CD4-positive, alpha-beta memory T cell (primary cell): ENCODE measurements around the gene SUPT5H. TPM values are rescaled to one million over a fixed set of nuclear protein-coding genes. Genes with fewer than 3 reads are reported as not detected.

ENCODE experiments used
- CTCF ChIA-PET: fragments of 350-600 bp; sonication (Branson Sonifier 250); formaldehyde crosslinking; loops from one replicate; lab custom pipeline; 2021; ENCODE audit warnings: inconsistent platforms; ENCODE audit not compliant: partially characterized antibody; lab: Charles Lee
- POLR2A ChIA-PET: fragments of 350-600 bp; sonication (Branson Sonifier 250); formaldehyde crosslinking; loops from one replicate; lab custom pipeline; 2021; ENCODE audit not compliant: partially characterized antibody; lab: Charles Lee
- DNase-seq, 5 donors: peaks; one replicate each; pipeline versions ENCODE4 v3.0.0 to v3.0.0-alpha.2; 2020 to 2022; ENCODE audit warnings: mixed read lengths in 1 of 5
- H3K27ac ChIP-seq: one replicate; pipeline ENCODE4 v1.7.0; 2013; ENCODE audit warnings: low read depth, low read length
- H3K27me3 ChIP-seq: 2 replicates; pipeline ENCODE4 v1.7.0; 2013; ENCODE audit warnings: mild to moderate bottlenecking, low read length, moderate library complexity; ENCODE audit not compliant: insufficient read depth
- H3K36me3 ChIP-seq: 2 replicates; pipeline ENCODE4 v1.7.0; 2013; ENCODE audit warnings: mild to moderate bottlenecking, low read length, moderate library complexity; ENCODE audit not compliant: insufficient read depth
- H3K4me1 ChIP-seq: 2 replicates; pipeline ENCODE4 v1.7.0; 2013; ENCODE audit warnings: mild to moderate bottlenecking, low read length, moderate library complexity; ENCODE audit not compliant: insufficient read depth
- H3K4me3 ChIP-seq, 2 donors: one replicate each; pipeline ENCODE4 v1.7.0; 2013; ENCODE audit warnings: low read length in 2 of 2, mild to moderate bottlenecking in 1 of 2
- H3K9me3 ChIP-seq, 2 donors: one replicate each; pipeline ENCODE4 v1.7.0; 2013; ENCODE audit warnings: low read length in 2 of 2, control low read depth in 1 of 2; ENCODE audit not compliant: control insufficient read depth in 1 of 2
- H3K27ac Mint-ChIP-seq, 7 donors: one replicate each; pipeline ENCODE4 v1.8.0; 2020 to 2021; ENCODE audit warnings: mixed read lengths in 7 of 7, mild to moderate bottlenecking in 6 of 7, inconsistent platforms in 3 of 7, moderate library complexity in 3 of 7
- H3K27me3 Mint-ChIP-seq, 2 donors: one replicate each; pipeline ENCODE4 v1.8.0; 2020 to 2021; ENCODE audit warnings: mixed read lengths in 2 of 2
- H3K36me3 Mint-ChIP-seq, 2 donors: one replicate each; pipeline ENCODE4 v1.8.0; 2020 to 2021; ENCODE audit warnings: mixed read lengths in 2 of 2, inconsistent platforms in 1 of 2, mild to moderate bottlenecking in 1 of 2
- H3K4me1 Mint-ChIP-seq, 4 donors: one replicate each; pipeline ENCODE4 v1.8.0; 2020 to 2021; ENCODE audit warnings: mixed read lengths in 4 of 4, mild to moderate bottlenecking in 1 of 4
- H3K4me3 Mint-ChIP-seq, 8 donors: one replicate each; pipeline ENCODE4 v1.8.0; 2020 to 2021; ENCODE audit warnings: mixed read lengths in 8 of 8, mild to moderate bottlenecking in 7 of 8, moderate library complexity in 6 of 8, inconsistent platforms in 3 of 8
- H3K9me3 Mint-ChIP-seq, 8 donors: one replicate each; pipeline ENCODE4 v1.8.0; 2020 to 2021; ENCODE audit warnings: mixed read lengths in 8 of 8, mild to moderate bottlenecking in 5 of 8, inconsistent platforms in 3 of 8, moderate library complexity in 1 of 8
- intact Hi-C: fragments of 100-400 bp; cut with micrococcal nuclease; formaldehyde crosslinking; loops from one replicate; pipeline ENCODE4 v1.15.1; 2023
- polyA plus RNA-seq, 2 donors: library from polyadenylated mRNA; unstranded; fragments of 300-500 nt; fragmentation: Illumina TruSeq; gene quantifications; one replicate each; pipeline ENCODE4 v1.2.3, GENCODE V29; 2021
- total RNA-seq, 2 experiments: library from RNA; stranded (reverse); gene quantifications; one replicate each; pipeline ENCODE4 v1.2.3, GENCODE V29; 2021

Gene SUPT5H
- total and polyA plus RNA-seq, 4 experiments from 2014 or later: 47.4 to 236 (median 173) TPM

- Histone ChIP-seq H3K27me3 (no peaks in the 10 kb centered on the region), H3K36me3 (peaks cover 9% of the 10 kb centered on the region), H3K4me3 (peak overlapping the region; percentile 38 to 83), H3K4me1 (peaks cover 17% of the 10 kb centered on the region), H3K27ac (peak overlapping the region; percentile 82), H3K9me3 (no peaks in the 10 kb centered on the region)
- Mint-ChIP-seq H3K27ac (peak overlapping the region; percentile 92 to 98 (median 96)), H3K9me3 (no peaks in the 10 kb centered on the region), H3K4me1 (peaks cover 15 to 41% (median 25%) of the 10 kb centered on the region in 4 donors), H3K27me3 (no peaks in the 10 kb centered on the region), H3K36me3 (peaks cover 10 to 31% of the 10 kb centered on the region in 2 donors), H3K4me3 (peak overlapping the region; percentile 90 to 96 (median 94))
- ChIA-PET POLR2A (interaction anchor here (0.6 to 1.2 kb wide), 13 partner anchors 9 to 71 kb away, joined by 3 to 18 read pairs (median 3); partner anchors contain the start of genes PLEKHG2, RPS16 and SUPT5H), CTCF (interaction anchor here (1.0 kb wide), 1 partner anchor 52 kb away, joined by 4 read pairs; the partner anchor contains the start of gene EID2B)
- intact Hi-C loops: loop anchor here (1.0 to 2.0 kb wide), 3 partner anchors 35 to 192 kb away; partner anchors contain the start of genes EID2B and SUPT5H
- no peak for DNase-seq
Measured at GRCh38 chr19:39479916-39480315, 34.5 kb downstream of the SUPT5H start.

- Histone ChIP-seq H3K27ac (peak within 1 kb of the TSS; percentile 82), H3K9me3 (no peaks in the 10 kb centered on the region), H3K4me1 (peaks cover 17% of the 10 kb centered on the region), H3K4me3 (peak within 1 kb of the TSS; percentile 83 to 93), H3K36me3 (peaks cover 12% of the 10 kb centered on the region), H3K27me3 (no peaks in the 10 kb centered on the region)
- DNase-seq: peak; percentile 93 to 96 (median 94)
- peak within 1 kb of the TSS; percentile 92 to 98 (median 96) for H3K27ac Mint-ChIP-seq
- POLR2A ChIA-PET: interaction anchor here (0.6 to 1.6 kb wide), 16 partner anchors 9 to 407 kb away, joined by 3 to 18 read pairs (median 3); partner anchors contain the start of genes EID2B, PLEKHG2, RPS16 and SUPT5H
- peak within 1 kb of the TSS; percentile 90 to 96 (median 94) for H3K4me3 Mint-ChIP-seq
- CTCF ChIA-PET: interaction anchor here (1.0 kb wide), 1 partner anchor 51 kb away, joined by 4 read pairs; the partner anchor contains the start of gene EID2B
- no peaks in the 10 kb centered on the region for H3K9me3 Mint-ChIP-seq
- intact Hi-C loops: loop anchor here (1.0 to 2.0 kb wide), 3 partner anchors 36 to 192 kb away; partner anchors contain the start of genes EID2B and SUPT5H
- H3K4me1 Mint-ChIP-seq: peaks cover 15 to 41% (median 25%) of the 10 kb centered on the region in 4 donors
- no peaks in the 10 kb centered on the region for H3K27me3 Mint-ChIP-seq
- H3K36me3 Mint-ChIP-seq: peaks cover 7 to 31% of the 10 kb centered on the region in 2 donors
Measured at GRCh38 chr19:39480337-39481228, 35.2 kb downstream of the SUPT5H start, which contains the start of gene TIMM50. TIMM50 (plus strand) TSS chr19:39480838; CDS start chr19:39480854, 16 bp downstream.

GRCh38 chr19:39481229-39481545, 35.8 kb downstream of the SUPT5H start:
- peaks cover 17% of the 10 kb centered on the region for H3K4me1 ChIP-seq
- H3K4me3 ChIP-seq: peak overlapping the region; percentile 83 to 93
- peak overlapping the region; percentile 92 to 98 (median 96) for H3K27ac Mint-ChIP-seq
- ChIA-PET CTCF (interaction anchor here (1.0 kb wide), 1 partner anchor 51 kb away, joined by 4 read pairs; the partner anchor contains the start of gene EID2B), POLR2A (interaction anchor here (0.7 to 1.6 kb wide), 10 partner anchors 13 to 407 kb away, joined by 3 to 18 read pairs (median 4); partner anchors contain the start of genes EID2B, PLEKHG2, RPS16 and SUPT5H)
- peaks cover 13% of the 10 kb centered on the region for H3K36me3 ChIP-seq
- peak overlapping the region; percentile 90 to 96 (median 93) for H3K4me3 Mint-ChIP-seq
- intact Hi-C loops: loop anchor here (2.0 kb wide), 1 partner anchor 36 kb away; the partner anchor contains the start of gene SUPT5H
- no peaks in the 10 kb centered on the region for H3K9me3 ChIP-seq
- H3K27me3 ChIP-seq: no peaks in the 10 kb centered on the region
- no peaks in the 10 kb centered on the region for H3K27me3 Mint-ChIP-seq
- DNase-seq: no peak
- H3K36me3 Mint-ChIP-seq: peaks cover 7 to 34% of the 10 kb centered on the region in 2 donors
- peaks cover 15 to 41% (median 25%) of the 10 kb centered on the region in 4 donors for H3K4me1 Mint-ChIP-seq
- H3K27ac ChIP-seq: peak overlapping the region; percentile 82
- no peaks in the 10 kb centered on the region for H3K9me3 Mint-ChIP-seq

GRCh38 chr19:39481676-39482075, 36.3 kb downstream of the SUPT5H start:
- peaks cover 8 to 35% of the 10 kb centered on the region in 2 donors for H3K36me3 Mint-ChIP-seq
- peak overlapping the region; percentile 90 to 96 (median 93) for H3K4me3 Mint-ChIP-seq
- peak overlapping the region; percentile 92 to 98 (median 96) for H3K27ac Mint-ChIP-seq
- peaks cover 17% of the 10 kb centered on the region for H3K36me3 ChIP-seq
- no peaks in the 10 kb centered on the region for H3K9me3 ChIP-seq
- ChIA-PET POLR2A (interaction anchor here (1.6 kb wide), 1 partner anchor 51 kb away, joined by 6 read pairs; the partner anchor contains the start of gene EID2B), CTCF (interaction anchor here (0.8 to 2.4 kb wide), 2 partner anchors 7 to 41 kb away, joined by 3 to 7 read pairs; no protein-coding TSS in a partner anchor)
- no peaks in the 10 kb centered on the region for H3K27me3 Mint-ChIP-seq
- peak overlapping the region; percentile 83 to 93 for H3K4me3 ChIP-seq
- H3K27me3 ChIP-seq: no peaks in the 10 kb centered on the region
- H3K4me1 ChIP-seq: peaks cover 17% of the 10 kb centered on the region
- peak overlapping the region; percentile 82 for H3K27ac ChIP-seq
- peaks cover 15 to 36% (median 26%) of the 10 kb centered on the region in 4 donors for H3K4me1 Mint-ChIP-seq
- H3K9me3 Mint-ChIP-seq: no peaks in the 10 kb centered on the region
- intact Hi-C loops: loop anchor here (2.0 kb wide), 1 partner anchor 37 kb away; the partner anchor contains the start of gene SUPT5H
- no peak for DNase-seq

- Histone ChIP-seq H3K36me3 (peaks cover 21% of the 10 kb centered on the region), H3K4me1 (peaks cover 17% of the 10 kb centered on the region), H3K9me3 (no peaks in the 10 kb centered on the region), H3K27me3 (no peaks in the 10 kb centered on the region), H3K27ac (no peak overlapping the region), H3K4me3 (no peak overlapping the region)
- H3K27me3 Mint-ChIP-seq: no peaks in the 10 kb centered on the region
- H3K4me3 Mint-ChIP-seq: peak overlapping the region in 6 of 8 donors; percentile 7 to 76 (median 38)
- H3K36me3 Mint-ChIP-seq: peaks cover 14 to 40% of the 10 kb centered on the region in 2 donors
- DNase-seq: no peak
- intact Hi-C loops: no loop called here
- peaks cover 15 to 35% (median 27%) of the 10 kb centered on the region in 4 donors for H3K4me1 Mint-ChIP-seq
- no peaks in the 10 kb centered on the region for H3K9me3 Mint-ChIP-seq
- POLR2A ChIA-PET: no interaction called here
- CTCF ChIA-PET: interaction anchor here (2.4 kb wide), 1 partner anchor 9 kb away, joined by 7 read pairs; no protein-coding TSS in a partner anchor
- peak overlapping the region in 4 of 7 donors; percentile 27 to 75 (median 36) for H3K27ac Mint-ChIP-seq
Measured at GRCh38 chr19:39483141-39483540, 37.8 kb downstream of the SUPT5H start.

- intact Hi-C loops: no loop called here
- no peak overlapping the region for H3K27ac Mint-ChIP-seq
- CTCF ChIA-PET: no interaction called here
- H3K27me3 Mint-ChIP-seq: no peaks in the 10 kb centered on the region
- Histone ChIP-seq H3K4me1 (no peaks in the 10 kb centered on the region), H3K9me3 (no peaks in the 10 kb centered on the region), H3K27ac (no peak overlapping the region), H3K36me3 (peaks cover 40% of the 10 kb centered on the region), H3K4me3 (no peak overlapping the region), H3K27me3 (no peaks in the 10 kb centered on the region)
- peaks cover 24 to 50% of the 10 kb centered on the region in 2 donors for H3K36me3 Mint-ChIP-seq
- POLR2A ChIA-PET: no interaction called here
- H3K9me3 Mint-ChIP-seq: no peaks in the 10 kb centered on the region
- no peak for DNase-seq
- H3K4me3 Mint-ChIP-seq: no peak overlapping the region
- H3K4me1 Mint-ChIP-seq: peaks cover 0 to 4% (median 0%) of the 10 kb centered on the region in 4 donors
Measured at GRCh38 chr19:39489756-39490155, 44.4 kb downstream of the SUPT5H start.
